K562 (cell line): ENCODE measurements around the gene TIPIN. TPM values are rescaled to one million over a fixed set of nuclear protein-coding genes. Genes with fewer than 3 reads are reported as not detected.

Experiments
- ARID4B ChIP-seq: sonication (generic); formaldehyde crosslinking; IDR thresholded peaks from 2 replicates; pipeline ENCODE4 v1.8.0; 2022; ENCODE audit warnings: mild to moderate bottlenecking, missing genetic modification reagents
- BHLHE40 ChIP-seq: IDR thresholded peaks from 2 replicates; pipeline ENCODE4 v1.6.1; 2011; ENCODE audit warnings: low read length, improper control_type of control experiment
- CBX2 ChIP-seq: fragments of 200-600 bp; sonication (generic); IDR thresholded peaks from one replicate; pipeline ENCODE4 v1.6.1; 2012; ENCODE audit warnings: mild to moderate bottlenecking, low read length, inconsistent platforms; ENCODE audit not compliant: insufficient read depth, poor library complexity, severe bottlenecking
- CHAMP1 ChIP-seq: fragments of 450-650 bp; IDR thresholded peaks from 2 replicates; pipeline ENCODE4 v1.6.1; 2016; ENCODE audit warnings: mild to moderate bottlenecking
- FOXP1 ChIP-seq: sonication (generic); formaldehyde crosslinking; IDR thresholded peaks from 2 replicates; pipeline ENCODE4 v1.8.0; 2022; ENCODE audit warnings: mild to moderate bottlenecking, missing genetic modification reagents
- HDAC8 ChIP-seq: fragments of 450-650 bp; IDR thresholded peaks from 2 replicates; pipeline ENCODE4 v1.6.1; 2016; ENCODE audit warnings: mild to moderate bottlenecking, missing genetic modification characterization, moderate library complexity, missing compliant biosample characterization
- HMG20B ChIP-seq: fragments of 250-450 bp; sonication (Bioruptor Pico); IDR thresholded peaks from 2 replicates; pipeline ENCODE4 v1.5.0; 2021; ENCODE audit warnings: mild to moderate bottlenecking
- KLF10 ChIP-seq: fragments of 250-450 bp; sonication (Bioruptor Pico); IDR thresholded peaks from 2 replicates; pipeline ENCODE4 v1.6.1; 2021; ENCODE audit warnings: matching md5 sums
- NBN ChIP-seq: fragments of 450-650 bp; IDR thresholded peaks from 2 replicates; pipeline ENCODE4 v1.6.1; 2016; ENCODE audit warnings: low read depth, mild to moderate bottlenecking
- NFRKB ChIP-seq: fragments of 450-650 bp; IDR thresholded peaks from 2 replicates; pipeline ENCODE4 v1.6.1; 2016; ENCODE audit warnings: low read depth
- POLR2G ChIP-seq: fragments of 200-400 bp; formaldehyde crosslinking; IDR thresholded peaks from 2 replicates; pipeline ENCODE4 v1.6.1; 2017; ENCODE audit warnings: low read depth, mild to moderate bottlenecking, antibody characterized with exemption, low read length, moderate library complexity
- POLR2H ChIP-seq: IDR thresholded peaks from 2 replicates; pipeline ENCODE4 v1.6.1; 2016; ENCODE audit warnings: missing genetic modification characterization, low read depth, mild to moderate bottlenecking, control low read depth, missing compliant biosample characterization, moderate library complexity
- RAD51 ChIP-seq: fragments of 450-650 bp; IDR thresholded peaks from 2 replicates; pipeline ENCODE4 v1.7.1; 2016; ENCODE audit warnings: low read depth, mild to moderate bottlenecking, borderline replicate concordance
- SAP30 ChIP-seq: fragments of 200-600 bp; sonication (generic); IDR thresholded peaks from 2 replicates; pipeline ENCODE4 v1.6.1; 2012; ENCODE audit warnings: borderline replicate concordance, low read depth, mild to moderate bottlenecking, moderate library complexity, low read length, control low read depth, inconsistent platforms; ENCODE audit not compliant: insufficient read depth, poor library complexity, severe bottlenecking
- XRCC5 ChIP-seq: fragments of 200-400 bp; formaldehyde crosslinking; IDR thresholded peaks from 2 replicates; pipeline ENCODE4 v1.6.1; 2017; ENCODE audit warnings: low read depth, mild to moderate bottlenecking, low read length
- ZNF354B ChIP-seq: fragments of 250-450 bp; sonication (Bioruptor Pico); IDR thresholded peaks from 2 replicates; pipeline ENCODE4 v1.4.0; 2020
- ZNF699 ChIP-seq: fragments of 250-450 bp; sonication (Bioruptor Pico); IDR thresholded peaks from 2 replicates; pipeline ENCODE4 v1.8.0; 2021; ENCODE audit warnings: mild to moderate bottlenecking, moderate library complexity; ENCODE audit not compliant: insufficient replicate concordance
- polyA plus RNA-seq, 8 experiments: library from polyadenylated mRNA; depleted of rRNA in 4 of 8; stranded (reverse) in 5 of 8; unstranded in 3 of 8; fragments of >200 nt; fragmentation: Nextera tagmentation in 2 of 8; fragmentation: Illumina TruSeq in 1 of 8; extraction: Ambion mirVana in 2 of 8; extraction: Trizol in 1 of 8; gene quantifications; 2 replicates each; pipeline versions ENCODE4 v1.2.1 to v1.2.3, GENCODE V29; 2011 to 2014; ENCODE audit warnings: inconsistent platforms in 1 of 8, missing spikeins in 1 of 8
- total RNA-seq, 7 experiments: library from RNA; depleted of rRNA in 6 of 7; stranded (reverse); fragments of >200 nt in 6 of 7; fragmentation: Illumina TruSeq in 2 of 7; extraction: Trizol in 2 of 7; gene quantifications; 2 replicates each; pipeline versions ENCODE4 v1.2.1 to v1.2.3, GENCODE V29; 2011 to 2021; ENCODE audit warnings: low replicate concordance in 1 of 7
- TF ChIP-seq, protein P1 (sequence below): sonication (generic); formaldehyde crosslinking; IDR thresholded peaks from 2 replicates; pipeline ENCODE4 v1.8.1; 2023; ENCODE audit warnings: mild to moderate bottlenecking, missing genetic modification reagents

The TIPIN gene
- total and polyA plus RNA-seq, 9 of the 15 experiments (the other 6 are each of a cell fraction or from before 2014, with no cell fraction given) = 22.9 to 61.4 (median 42.0) TPM

- TF ChIP-seq XRCC5 = peak; percentile 95
- no peak for TF ChIP-seq ZNF354B (CRISPR knock-in tag)
- TF ChIP-seq, protein P1, sequence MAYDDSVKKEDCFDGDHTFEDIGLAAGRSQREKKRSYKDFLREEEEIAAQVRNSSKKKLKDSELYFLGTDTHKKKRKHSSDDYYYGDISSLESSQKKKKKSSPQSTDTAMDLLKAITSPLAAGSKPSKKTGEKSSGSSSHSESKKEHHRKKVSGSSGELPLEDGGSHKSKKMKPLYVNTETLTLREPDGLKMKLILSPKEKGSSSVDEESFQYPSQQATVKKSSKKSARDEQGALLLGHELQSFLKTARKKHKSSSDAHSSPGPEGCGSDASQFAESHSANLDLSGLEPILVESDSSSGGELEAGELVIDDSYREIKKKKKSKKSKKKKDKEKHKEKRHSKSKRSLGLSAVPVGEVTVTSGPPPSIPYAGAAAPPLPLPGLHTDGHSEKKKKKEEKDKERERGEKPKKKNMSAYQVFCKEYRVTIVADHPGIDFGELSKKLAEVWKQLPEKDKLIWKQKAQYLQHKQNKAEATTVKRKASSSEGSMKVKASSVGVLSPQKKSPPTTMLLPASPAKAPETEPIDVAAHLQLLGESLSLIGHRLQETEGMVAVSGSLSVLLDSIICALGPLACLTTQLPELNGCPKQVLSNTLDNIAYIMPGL (CRISPR knock-in tag) = 0 out of 2 replicates have a peak, but pooled peaks have one; percentile 66
- TF ChIP-seq NBN = peak; percentile 96
- TF ChIP-seq BHLHE40 = peak; percentile 53
- TF ChIP-seq RAD51 = peak; percentile 74
- TF ChIP-seq CBX2 = no peak
- TF ChIP-seq ARID4B = peak; percentile 91
- peak; percentile 90 for TF ChIP-seq POLR2G
- TF ChIP-seq ZNF699 = no peak
- TF ChIP-seq FOXP1 (CRISPR knock-in tag) = peak; percentile 80; the same call in 1 of the 2 replicates
- TF ChIP-seq CHAMP1 = peak; percentile 50; the same call in 1 of the 2 replicates
- TF ChIP-seq KLF10 (CRISPR knock-in tag) = no peak
- peak; percentile 69; the same call in 1 of the 2 replicates for TF ChIP-seq NFRKB
- TF ChIP-seq HDAC8 (tag) = no peak
- TF ChIP-seq SAP30 = peak; percentile 51
- no peak for TF ChIP-seq HMG20B
- peak; percentile 85 for TF ChIP-seq POLR2H (tag)
Measured at GRCh38 chr15:66386204-66387123, 30.0 kb upstream of the TIPIN start, which contains the start of gene MAP2K1 (continued).
